Cerebellar nuclear complex (tissue), 1 donor: ENCODE measurements around the gene ASCC1.
A peak's percentile ranks its signal among the peaks of the same experiment; 100 is the strongest.

Experiments
- DNase-seq, 2 experiments: peaks; one replicate each; lab custom pipeline; 2025; lab: John Stamatoyannopoulos, UW

ASCC1 gene

DNA sequence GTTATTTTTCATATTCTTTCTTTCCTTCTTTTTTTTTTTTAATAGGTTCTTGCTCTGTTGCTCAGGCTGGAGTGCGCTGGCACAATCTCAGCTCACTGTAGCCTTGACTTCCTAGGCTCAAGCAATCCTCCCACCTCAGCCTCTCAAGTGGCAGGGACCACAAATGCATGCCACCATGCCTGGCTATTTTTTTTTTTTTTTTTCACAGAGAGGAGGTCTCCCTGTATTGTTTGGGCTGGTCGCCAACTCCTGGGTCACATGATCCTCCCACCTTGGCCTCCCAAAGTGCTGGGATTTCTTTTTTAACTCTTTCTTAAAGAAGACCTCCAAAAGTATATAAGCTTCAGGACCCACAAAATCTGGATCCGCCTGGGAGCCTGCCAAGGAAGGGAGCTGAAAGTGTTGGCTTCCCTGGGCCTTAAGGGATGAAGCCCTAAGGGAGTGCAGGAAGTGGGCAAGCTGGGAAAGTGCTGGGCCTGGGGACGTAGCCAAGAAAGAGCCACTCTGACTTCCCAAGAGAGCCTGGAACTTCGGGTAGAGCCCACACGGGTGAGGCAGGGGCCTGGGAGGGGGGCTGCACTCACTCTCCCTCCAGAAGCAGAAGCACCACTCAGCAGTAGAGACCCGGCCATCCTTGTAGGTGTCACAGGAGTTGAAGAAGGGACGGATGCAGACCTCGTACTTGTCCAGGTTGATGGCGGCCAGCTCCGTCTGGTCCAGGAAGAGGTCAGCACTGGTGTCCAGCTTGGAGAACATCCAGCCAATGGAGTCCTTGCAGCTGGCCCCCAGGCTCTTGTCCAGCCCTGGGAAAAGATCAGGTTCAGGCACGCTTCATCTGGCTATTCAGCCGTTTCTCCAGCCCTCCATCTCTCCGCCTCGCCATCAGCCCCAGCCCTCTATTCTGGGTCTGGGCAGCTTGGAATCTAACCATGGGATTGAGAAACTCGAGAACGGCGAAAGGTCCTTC is 149.5 kb downstream of the ASCC1 start:
- DNase-seq = no peak

DNA sequence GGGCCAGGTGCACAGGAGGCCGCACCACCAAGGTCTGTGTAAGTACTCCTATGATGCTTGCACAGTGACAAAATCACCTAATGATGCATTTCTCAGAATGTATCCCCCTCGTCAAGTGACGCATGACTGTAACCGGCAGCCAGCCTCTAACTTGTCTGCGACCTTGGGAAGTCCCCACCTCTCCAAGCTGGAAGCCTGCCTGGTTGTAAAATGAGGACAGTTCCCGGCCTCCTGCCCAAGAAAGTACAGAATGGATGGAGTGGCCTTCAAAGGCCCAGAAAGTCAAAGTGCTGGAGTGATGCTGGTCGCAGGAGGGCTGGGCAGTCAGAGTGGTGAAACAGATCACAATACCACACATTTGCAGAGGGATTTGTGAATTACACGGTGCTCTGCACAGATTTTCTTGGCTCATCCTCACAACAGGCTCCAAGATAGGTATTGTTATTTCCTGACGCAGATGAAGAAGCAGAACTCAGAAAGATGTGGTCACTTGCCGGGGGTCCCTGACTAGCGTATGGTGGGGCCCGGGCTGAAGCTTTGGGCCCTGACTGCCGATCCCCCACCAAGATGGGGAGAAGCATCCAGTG is 150.5 kb downstream of the ASCC1 start:
- no peak for DNase-seq

DNA sequence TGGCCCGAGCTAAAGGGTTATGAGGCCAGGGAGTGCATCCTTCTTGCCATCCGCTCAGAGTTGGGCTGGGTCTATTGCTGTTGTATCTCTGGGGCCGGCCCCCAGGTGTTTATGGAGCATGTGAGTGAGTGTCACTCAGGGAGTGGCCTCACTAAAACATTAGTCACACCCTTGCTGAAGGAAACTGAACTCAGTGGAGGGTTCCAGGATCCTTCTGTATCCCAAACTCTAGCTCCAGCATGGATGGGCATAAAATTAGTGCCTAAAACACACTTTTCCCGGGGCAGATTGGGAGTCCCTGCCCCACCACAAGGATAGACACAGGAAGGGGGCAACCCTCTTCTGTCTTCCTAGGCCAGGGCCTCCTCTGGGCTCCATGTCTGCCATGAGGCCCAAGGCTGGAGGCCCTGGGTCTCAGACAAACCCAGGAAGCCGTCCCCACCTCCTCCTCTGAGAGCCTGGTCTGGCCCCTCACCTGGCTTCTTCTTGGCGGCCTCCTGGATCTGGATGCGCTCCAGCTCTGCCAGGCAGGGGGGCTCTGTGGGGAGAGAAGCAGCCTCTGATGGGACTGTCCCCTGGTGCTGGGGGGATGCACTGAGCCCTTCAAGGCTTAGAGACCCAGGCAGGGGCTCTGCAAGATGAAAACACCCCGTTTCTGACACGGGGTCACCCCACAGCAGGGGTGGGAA is 152.2 kb downstream of the ASCC1 start:
- no peak for DNase-seq

- DNase-seq = no peak
These were observed 153.0 kb downstream of the ASCC1 start for GRCh38 chr10:72062832-72063702.

DNA sequence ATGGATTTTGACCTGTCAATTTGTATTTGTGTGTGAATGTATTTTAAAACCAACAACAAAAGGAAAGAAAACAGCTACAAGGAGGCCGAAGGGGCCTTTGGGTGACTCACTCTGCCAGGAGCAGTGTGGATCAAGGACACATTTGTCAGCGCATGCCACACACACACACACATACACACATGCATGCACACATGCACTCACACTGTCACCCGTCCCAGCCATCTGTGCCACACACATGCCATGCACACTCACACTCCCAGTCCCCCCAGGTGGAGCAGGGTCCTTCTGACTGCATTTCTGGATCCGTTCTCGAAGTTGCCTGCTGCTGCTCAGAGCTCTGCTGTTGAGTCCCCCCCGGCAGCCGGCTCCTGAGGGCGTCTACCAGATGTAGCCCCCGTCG is 153.7 kb downstream of the ASCC1 start:
- no peak for DNase-seq

GRCh38 chr10:72061930-72062329 is 154.1 kb downstream of the ASCC1 start:
- no peak for DNase-seq

GRCh38 chr10:72061491-72061890 is 154.6 kb downstream of the ASCC1 start:
- DNase-seq = no peak

GRCh38 chr10:72059843-72060822 is 155.9 kb downstream of the ASCC1 start:
- DNase-seq = no peak

GRCh38 chr10:72058989-72059842 is 156.9 kb downstream of the ASCC1 start:
- no peak for DNase-seq

- no peak for DNase-seq
These were observed 157.7 kb downstream of the ASCC1 start for GRCh38 chr10:72058347-72058898.

DNA sequence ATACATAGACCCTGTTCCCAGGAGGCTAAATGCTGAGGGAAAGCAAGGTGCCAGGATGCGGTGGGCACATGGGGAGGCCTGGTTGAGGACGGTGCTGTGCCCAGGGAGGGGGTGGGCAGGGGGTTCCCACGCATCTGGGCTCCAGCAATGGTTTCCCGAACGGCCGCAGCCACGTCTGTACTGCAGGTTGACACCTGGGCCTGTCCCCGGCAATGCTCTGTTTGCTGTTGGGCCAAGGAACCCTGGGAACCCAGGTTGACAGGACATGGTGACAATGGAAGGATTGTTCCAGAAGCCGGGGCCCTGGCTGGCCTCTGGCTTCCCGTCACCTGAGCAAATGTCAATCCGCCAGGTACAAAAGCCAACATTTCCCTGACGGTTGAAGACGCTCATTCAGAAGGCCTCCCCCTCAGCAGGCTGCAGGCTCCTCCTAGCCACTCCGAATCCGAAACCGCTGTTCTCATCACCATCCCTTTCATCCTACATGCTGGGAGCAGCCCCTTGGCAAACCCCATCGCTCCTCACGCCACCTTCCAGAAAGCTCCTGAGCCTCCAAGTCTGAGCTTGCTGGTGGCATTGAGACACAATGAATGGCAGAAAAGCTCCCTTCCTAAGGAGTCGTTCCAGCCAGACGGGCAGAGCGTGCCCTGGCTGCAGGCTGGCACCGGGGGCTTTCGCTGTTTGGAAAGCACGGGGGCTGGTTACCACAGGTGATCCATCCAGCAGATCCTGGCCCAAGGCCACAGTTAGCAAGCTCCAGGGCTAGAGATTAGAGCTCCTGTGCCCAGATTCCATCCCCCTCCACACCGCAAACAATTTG is 158.9 kb downstream of the ASCC1 start:
- no peak for DNase-seq

DNA sequence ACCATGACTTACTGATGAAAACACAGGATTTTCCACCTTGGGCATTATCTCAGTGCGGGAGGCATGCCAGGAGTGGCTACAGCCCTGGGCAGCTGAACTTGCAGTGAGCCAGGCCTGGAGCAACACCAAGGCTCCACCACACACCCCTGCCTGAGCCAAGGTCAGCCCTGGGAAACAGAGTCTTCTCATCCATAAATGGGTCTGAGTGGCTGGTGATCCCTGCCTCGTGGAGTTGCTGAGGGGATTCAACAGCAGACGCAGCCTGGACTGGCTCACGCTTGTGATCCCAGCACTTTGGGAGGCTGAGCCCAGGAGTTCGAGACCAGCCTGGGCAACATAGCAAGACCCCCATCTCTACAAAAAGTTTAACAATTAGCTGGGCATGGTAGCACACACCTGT is 160.0 kb downstream of the ASCC1 start:
- DNase-seq = no peak

DNA sequence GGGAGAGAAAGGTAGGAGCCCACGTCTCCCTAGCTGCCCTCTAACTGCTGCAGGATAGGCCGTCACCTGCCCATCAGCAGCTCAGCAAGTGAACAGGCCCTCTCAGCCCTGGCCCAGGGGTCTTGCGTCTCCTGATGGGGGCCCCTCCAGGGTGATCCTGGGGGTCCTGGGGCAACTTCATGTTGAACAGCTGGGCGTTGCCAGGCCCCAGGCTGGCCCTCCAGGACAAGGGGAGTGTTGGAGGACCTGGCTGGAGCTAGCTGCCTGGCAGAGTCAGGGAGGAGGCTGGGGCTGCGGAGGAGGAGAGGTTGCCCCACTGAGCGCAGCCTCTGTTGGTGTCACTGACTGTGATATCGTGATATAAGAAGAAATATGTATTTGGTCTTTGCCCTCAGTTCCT is 162.4 kb downstream of the ASCC1 start:
- no peak for DNase-seq

DNA sequence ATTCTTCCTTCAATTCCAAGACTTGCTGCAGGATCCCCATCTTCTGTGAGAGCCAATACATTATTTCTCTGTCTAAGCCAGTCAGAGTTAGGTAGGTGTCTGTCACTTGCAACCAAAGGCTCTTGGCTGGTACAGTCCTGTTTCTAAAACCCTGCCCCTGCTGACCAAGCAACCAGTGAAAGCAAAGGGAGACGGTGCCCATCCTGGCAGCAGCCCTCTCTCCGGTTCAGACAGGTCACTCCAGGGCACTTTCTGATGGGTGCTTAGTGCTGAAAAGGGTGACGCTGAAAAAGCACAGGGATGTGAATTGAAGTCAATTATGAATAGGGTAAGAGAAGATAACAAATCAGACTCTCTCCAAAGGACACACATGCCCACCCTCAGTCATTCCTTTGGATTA is 165.2 kb downstream of the ASCC1 start:
- DNase-seq = no peak

DNA sequence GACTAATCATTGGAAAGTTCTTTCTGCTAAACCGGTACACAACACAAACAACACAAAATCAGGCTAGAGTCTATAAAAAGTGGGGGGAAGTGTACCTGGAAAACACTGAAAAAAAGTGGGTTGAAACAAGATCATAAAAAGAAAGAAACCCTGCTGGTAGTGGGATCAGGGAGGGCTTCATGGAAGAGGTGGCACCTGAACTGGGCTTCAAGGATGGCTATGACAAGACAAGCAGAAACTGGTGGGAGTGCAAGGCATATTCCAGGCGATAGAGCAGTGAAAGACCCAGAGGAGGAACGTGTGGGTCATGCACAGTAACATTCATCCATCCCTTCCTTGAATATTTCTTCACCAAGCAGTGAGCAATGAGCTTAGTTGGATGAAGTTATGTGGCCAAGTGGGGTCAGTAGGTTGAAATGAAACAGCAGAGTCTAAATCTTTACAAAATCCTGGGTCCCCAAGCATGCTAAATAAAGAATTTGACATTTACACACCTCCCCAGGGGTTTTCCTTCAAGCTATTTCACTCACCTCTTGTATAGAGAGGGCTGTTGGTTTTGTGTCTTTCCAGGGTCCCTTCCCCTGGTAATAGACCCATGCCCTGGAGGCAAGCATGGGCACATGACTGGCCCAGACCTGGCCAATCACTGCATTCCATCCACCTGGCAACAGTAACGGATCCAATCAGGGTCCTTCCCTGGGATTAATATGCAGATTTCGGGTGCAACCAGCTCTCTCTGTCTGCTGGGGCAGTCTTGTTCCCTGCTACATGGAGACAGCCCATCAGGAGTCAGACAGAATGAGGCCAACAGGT is 165.9 kb downstream of the ASCC1 start:
- DNase-seq = no peak

GRCh38 chr10:72049472-72049871 is 166.6 kb downstream of the ASCC1 start:
- DNase-seq = no peak

- peak in 1 of 2 experiments; percentile 92 for DNase-seq
These were observed 167.5 kb downstream of the ASCC1 start for GRCh38 chr10:72048450-72049124.
